H9 (cell line): ENCODE results near the gene IFT80. TPM values are rescaled to one million over a fixed set of nuclear protein-coding genes. Genes with fewer than 3 reads are reported as not detected.
A peak's percentile ranks its signal among the peaks of the same experiment; 100 is the strongest.

Experiments
- DNase-seq: peaks from one replicate; pipeline ENCODE4 v3.0.0-alpha.2; 2017
- H2AFZ ChIP-seq: one replicate; pipeline ENCODE4 v1.6.1; 2013; ENCODE audit warnings: mild to moderate bottlenecking, low read length, control low read depth, moderate library complexity
- H2AK5ac ChIP-seq: 2 replicates; pipeline ENCODE4 v1.6.1; 2013; ENCODE audit warnings: low read length, control low read depth, mixed read lengths; ENCODE audit not compliant: insufficient read length
- H2BK120ac ChIP-seq: one replicate; pipeline ENCODE4 v1.6.1; 2013; ENCODE audit warnings: low read depth, mild to moderate bottlenecking, low read length, control low read depth, inconsistent platforms; ENCODE audit not compliant: poor library complexity, severe bottlenecking
- H2BK12ac ChIP-seq: 2 replicates; pipeline ENCODE4 v1.6.1; 2013; ENCODE audit warnings: low read length, control low read depth, mixed read lengths, low read depth; ENCODE audit not compliant: insufficient read length
- H2BK15ac ChIP-seq: 2 replicates; pipeline ENCODE4 v1.6.1; 2013; ENCODE audit warnings: low read depth, low read length, control low read depth
- H2BK20ac ChIP-seq: one replicate; pipeline ENCODE4 v1.6.1; 2013; ENCODE audit warnings: low read depth, mild to moderate bottlenecking, low read length, control low read depth, inconsistent platforms; ENCODE audit not compliant: poor library complexity, severe bottlenecking
- H2BK5ac ChIP-seq: 2 replicates; pipeline ENCODE4 v1.6.1; 2013; ENCODE audit warnings: low read length, control low read depth, mixed read lengths; ENCODE audit not compliant: insufficient read length
- H3K14ac ChIP-seq: 2 replicates; pipeline ENCODE4 v1.6.1; 2013; ENCODE audit warnings: low read length, control low read depth; ENCODE audit not compliant: insufficient read depth
- H3K18ac ChIP-seq: 2 replicates; pipeline ENCODE4 v1.6.1; 2013; ENCODE audit warnings: low read depth, mild to moderate bottlenecking, mixed read lengths, low read length, control low read depth; ENCODE audit not compliant: insufficient read length
- H3K23ac ChIP-seq: 2 replicates; pipeline ENCODE4 v1.6.1; 2013; ENCODE audit warnings: low read length, control low read depth, mixed read lengths, low read depth; ENCODE audit not compliant: insufficient read length
- H3K23me2 ChIP-seq: 2 replicates; pipeline ENCODE4 v1.6.1; 2013; ENCODE audit warnings: low read depth, mild to moderate bottlenecking, mixed read lengths, low read length, control low read depth; ENCODE audit not compliant: insufficient read length, poor library complexity, severe bottlenecking
- H3K27ac ChIP-seq: 2 replicates; pipeline ENCODE4 v1.5.1; 2013; ENCODE audit warnings: low read length, control low read depth, mixed read lengths, low read depth; ENCODE audit not compliant: insufficient read length
- H3K27me3 ChIP-seq: 2 replicates; pipeline ENCODE4 v1.6.1; 2013; ENCODE audit warnings: low read length, control low read depth, inconsistent platforms; ENCODE audit not compliant: insufficient read depth
- H3K4ac ChIP-seq: 2 replicates; pipeline ENCODE4 v1.6.1; 2013; ENCODE audit warnings: low read depth, mild to moderate bottlenecking, control low read depth, inconsistent platforms, low read length, moderate library complexity
- H3K4me1 ChIP-seq: 2 replicates; pipeline ENCODE4 v1.6.1; 2013; ENCODE audit warnings: low read length, control low read depth, inconsistent platforms; ENCODE audit not compliant: insufficient read depth
- H3K4me2 ChIP-seq: 2 replicates; pipeline ENCODE4 v1.6.1; 2013; ENCODE audit warnings: low read length, control low read depth, mixed read lengths; ENCODE audit not compliant: insufficient read length, insufficient read depth
- H3K56ac ChIP-seq: 2 replicates; pipeline ENCODE4 v1.6.1; 2013; ENCODE audit warnings: low read depth, mild to moderate bottlenecking, mixed read lengths, low read length, control low read depth; ENCODE audit not compliant: insufficient read length
- H3K79me1 ChIP-seq: 2 replicates; pipeline ENCODE4 v1.6.1; 2013; ENCODE audit warnings: low read depth, mild to moderate bottlenecking, moderate library complexity, low read length, control low read depth, inconsistent platforms; ENCODE audit not compliant: insufficient read depth, poor library complexity, severe bottlenecking
- H3K79me2 ChIP-seq: 2 replicates; pipeline ENCODE4 v1.6.1; 2013; ENCODE audit warnings: low read length, control low read depth, inconsistent platforms; ENCODE audit not compliant: insufficient read depth
- H3K9ac ChIP-seq: 2 replicates; pipeline ENCODE4 v1.6.1; 2013; ENCODE audit warnings: low read length, control low read depth, mixed read lengths; ENCODE audit not compliant: insufficient read length; ENCODE audit errors: extremely low read depth
- H3K9me3 ChIP-seq: one replicate; pipeline ENCODE4 v1.6.1; 2013; ENCODE audit warnings: low read depth, low read length, inconsistent platforms; ENCODE audit not compliant: control insufficient read depth
- H3T11ph ChIP-seq: one replicate; pipeline ENCODE4 v1.6.1; 2013; ENCODE audit warnings: mild to moderate bottlenecking, low read length, control low read depth, inconsistent platforms
- H4K20me1 ChIP-seq: one replicate; pipeline ENCODE4 v1.6.1; 2013; ENCODE audit not compliant: control insufficient read depth, insufficient read length, insufficient read depth
- H4K5ac ChIP-seq: 2 replicates; pipeline ENCODE4 v1.6.1; 2013; ENCODE audit warnings: low read depth, mild to moderate bottlenecking, mixed read lengths, low read length, control low read depth; ENCODE audit not compliant: insufficient read length
- H4K8ac ChIP-seq: replicated peaks from 2 replicates; pipeline ENCODE4 v1.6.1; 2013; ENCODE audit warnings: low read length, control low read depth, mixed read lengths, low read depth; ENCODE audit not compliant: insufficient read length
- H4K91ac ChIP-seq: 2 replicates; pipeline ENCODE4 v1.6.1; 2013; ENCODE audit warnings: low read depth, mild to moderate bottlenecking, moderate library complexity, mixed read lengths, low read length, control low read depth; ENCODE audit not compliant: insufficient read length
- H3K27ac Mint-ChIP-seq, 3 experiments: 2 replicates in 2 of 3; 3 replicates in 1 of 3; pipeline ENCODE4 v1.8.0; 2020 to 2021; ENCODE audit warnings: mixed read lengths in 3 of 3, mild to moderate bottlenecking in 1 of 3, moderate library complexity in 1 of 3
- H3K27me3 Mint-ChIP-seq: 2 replicates; pipeline ENCODE4 v1.8.0; 2021; ENCODE audit warnings: low read depth, mild to moderate bottlenecking, moderate library complexity, mixed read lengths
- H3K36me3 Mint-ChIP-seq, 3 experiments: 2 replicates in 2 of 3; 3 replicates in 1 of 3; pipeline ENCODE4 v1.8.0; 2020 to 2021; ENCODE audit warnings: low read depth in 3 of 3, mixed read lengths in 3 of 3; ENCODE audit not compliant: insufficient read depth in 1 of 3
- H3K4me1 Mint-ChIP-seq, 2 experiments: 2 replicates each; pipeline ENCODE4 v1.8.0; 2020; ENCODE audit warnings: mixed read lengths in 2 of 2
- H3K4me3 Mint-ChIP-seq, 2 experiments: 2 replicates in 1 of 2; 3 replicates in 1 of 2; pipeline ENCODE4 v1.8.0; 2020 to 2021; ENCODE audit warnings: mild to moderate bottlenecking in 2 of 2, mixed read lengths in 2 of 2, moderate library complexity in 1 of 2
- H3K9me3 Mint-ChIP-seq, 2 experiments: 2 replicates in 1 of 2; 3 replicates in 1 of 2; pipeline ENCODE4 v1.8.0; 2020; ENCODE audit warnings: mild to moderate bottlenecking in 2 of 2, mixed read lengths in 2 of 2, moderate library complexity in 1 of 2
- WGBS: extraction: QIAGEN DNeasy Blood & Tissue Kit; methylation state at CpG from one replicate; pipeline ENCODE4 v1.1.7; 2013; ENCODE audit warnings: missing lambda C conversion rate, low lambda C conversion rate, mixed read lengths; ENCODE audit not compliant: insufficient read length; ENCODE audit errors: extremely low coverage; 5-methylcytosine and 5-hydroxymethylcytosine counted together
- total RNA-seq: library from RNA; stranded (reverse); gene quantifications from 2 replicates; pipeline ENCODE4 v1.2.1, GENCODE V29; 2021
- TF ChIP-seq, protein P1 (sequence below): fragments of 200-600 bp; sonication (generic); conservative IDR thresholded peaks from 3 replicates; pipeline ENCODE4 v1.8.0; 2021; ENCODE audit warnings: antibody characterized with exemption, mild to moderate bottlenecking

Gene IFT80
- total RNA-seq, 1 experiment from 2014 or later = 29.0 TPM

DNA sequence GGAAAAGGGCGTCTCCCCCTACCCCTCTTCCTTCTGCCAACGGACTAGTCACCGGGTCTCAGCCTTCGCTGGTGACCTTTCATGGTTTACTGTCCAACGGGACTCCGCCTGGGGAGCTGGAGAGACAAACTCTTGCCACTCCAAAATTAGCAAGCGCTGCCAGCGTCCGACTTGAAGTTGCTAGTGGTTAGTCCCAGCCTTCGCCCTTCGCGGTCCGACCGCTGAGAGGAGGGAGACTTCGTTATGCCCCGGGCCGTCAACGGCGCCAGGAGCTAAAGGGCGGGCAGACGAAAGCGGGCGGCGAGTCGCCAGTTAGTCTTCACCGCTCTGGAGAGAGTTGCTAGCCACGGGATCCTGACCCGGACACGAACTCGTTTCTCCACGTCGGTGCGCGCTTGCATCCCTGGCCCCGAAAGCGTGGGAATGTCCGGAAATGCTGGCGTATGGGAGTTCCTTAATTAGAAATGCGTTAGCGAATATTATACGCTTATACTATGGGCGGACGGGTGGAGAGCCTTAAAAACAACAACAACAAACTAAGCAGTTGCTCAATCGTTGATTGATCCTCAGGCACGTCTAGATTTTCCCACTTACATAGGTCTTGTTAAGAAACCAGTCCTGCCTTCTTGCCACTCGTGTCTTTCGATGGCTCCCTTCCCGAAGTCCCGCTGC, 1.1 kb upstream of the IFT80 start:
- peaks cover 20 to 33% (median 28%) of the 10 kb centered on the region in 3 experiments for H3K36me3 Mint-ChIP-seq
- Histone ChIP-seq H3K18ac (peak overlapping the region; percentile 46), H3K4me1 (no peaks in the 10 kb centered on the region), H3K23me2 (peaks cover 10% of the 10 kb centered on the region), H3K27me3 (no peaks in the 10 kb centered on the region), H3K9me3 (no peaks in the 10 kb centered on the region), H2BK20ac (no peak overlapping the region), H3K79me2 (peaks cover 32% of the 10 kb centered on the region; the same call in 1 of the 2 replicates), H4K8ac (no peak overlapping the region), H2BK15ac (no peak overlapping the region), H4K20me1 (no peaks in the 10 kb centered on the region), H3K23ac (no peak overlapping the region), H4K91ac (no peak overlapping the region), H3K79me1 (no peaks in the 10 kb centered on the region), H3K9ac (peak overlapping the region; percentile 90), H3K14ac (peak overlapping the region; percentile 84), H3K4me2 (peak overlapping the region; percentile 95), H3K56ac (no peak overlapping the region), H4K5ac (no peak overlapping the region), H3T11ph (no peak overlapping the region), H2BK12ac (no peak overlapping the region), H2BK5ac (no peak overlapping the region), H2AK5ac (no peak overlapping the region), H2AFZ (no peak overlapping the region), H3K4ac (peak overlapping the region; percentile 17; the same call in 1 of the 2 replicates), H2BK120ac (no peak overlapping the region), H3K27ac (peak overlapping the region; percentile 61)
- H3K27ac Mint-ChIP-seq = peak overlapping the region; percentile 99 to 100 (median 99)
- WGBS = no CpG with 5 or more reads among the region's 49 CpGs
- peaks cover 3% of the 10 kb centered on the region; the same call in 1 of the 2 replicates for H3K27me3 Mint-ChIP-seq
- DNase-seq = peak; percentile 33
- TF ChIP-seq, protein P1, sequence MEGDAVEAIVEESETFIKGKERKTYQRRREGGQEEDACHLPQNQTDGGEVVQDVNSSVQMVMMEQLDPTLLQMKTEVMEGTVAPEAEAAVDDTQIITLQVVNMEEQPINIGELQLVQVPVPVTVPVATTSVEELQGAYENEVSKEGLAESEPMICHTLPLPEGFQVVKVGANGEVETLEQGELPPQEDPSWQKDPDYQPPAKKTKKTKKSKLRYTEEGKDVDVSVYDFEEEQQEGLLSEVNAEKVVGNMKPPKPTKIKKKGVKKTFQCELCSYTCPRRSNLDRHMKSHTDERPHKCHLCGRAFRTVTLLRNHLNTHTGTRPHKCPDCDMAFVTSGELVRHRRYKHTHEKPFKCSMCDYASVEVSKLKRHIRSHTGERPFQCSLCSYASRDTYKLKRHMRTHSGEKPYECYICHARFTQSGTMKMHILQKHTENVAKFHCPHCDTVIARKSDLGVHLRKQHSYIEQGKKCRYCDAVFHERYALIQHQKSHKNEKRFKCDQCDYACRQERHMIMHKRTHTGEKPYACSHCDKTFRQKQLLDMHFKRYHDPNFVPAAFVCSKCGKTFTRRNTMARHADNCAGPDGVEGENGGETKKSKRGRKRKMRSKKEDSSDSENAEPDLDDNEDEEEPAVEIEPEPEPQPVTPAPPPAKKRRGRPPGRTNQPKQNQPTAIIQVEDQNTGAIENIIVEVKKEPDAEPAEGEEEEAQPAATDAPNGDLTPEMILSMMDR = no peak
- peaks cover 40 to 46% of the 10 kb centered on the region in 2 experiments for H3K4me1 Mint-ChIP-seq
- peak overlapping the region; percentile 94 to 98 for H3K4me3 Mint-ChIP-seq
- H3K9me3 Mint-ChIP-seq = peaks cover 0 to 4% of the 10 kb centered on the region in 2 experiments; a peak in 1 of 5 replicates
